Activated T-helper 2 cell treated with anti-CD3 and anti-CD28 coated beads, Interferon-gamma antibody, Interleukin-2, Interleukin-4, amounts not matched to agents 10 μg/mL and 5 μg/mL and 100 μg/mL, durations not matched to agents 14 hours and 24 hours and 36 hours (primary cell): ENCODE measurements around the gene GLI2. TPM values are rescaled to one million over a fixed set of nuclear protein-coding genes. Genes with fewer than 3 reads are reported as not detected.

Experiments
- DNase-seq: peaks from one replicate; pipeline ENCODE4 v3.0.0; 2021; ENCODE audit warnings: low spot score
- H3K27ac Mint-ChIP-seq: one replicate; pipeline ENCODE4 v1.8.0; 2021; ENCODE audit warnings: mixed read lengths
- H3K27me3 Mint-ChIP-seq: one replicate; pipeline ENCODE4 v1.8.0; 2021; ENCODE audit warnings: low read depth, mixed read lengths
- H3K36me3 Mint-ChIP-seq: one replicate; pipeline ENCODE4 v1.8.0; 2021; ENCODE audit warnings: low read depth, mixed read lengths
- H3K4me1 Mint-ChIP-seq: one replicate; pipeline ENCODE4 v1.8.0; 2021; ENCODE audit warnings: low read depth, mixed read lengths
- H3K4me3 Mint-ChIP-seq: one replicate; pipeline ENCODE4 v1.8.0; 2021; ENCODE audit warnings: low read depth, mild to moderate bottlenecking, moderate library complexity, mixed read lengths
- H3K9me3 Mint-ChIP-seq: one replicate; pipeline ENCODE4 v1.8.0; 2021; ENCODE audit warnings: mixed read lengths
- intact Hi-C: fragments of 100-400 bp; cut with micrococcal nuclease; formaldehyde crosslinking; loops from one replicate; pipeline ENCODE4 v1.15.1; 2023
- total RNA-seq: library from RNA; stranded (reverse); gene quantifications from 2 replicates; pipeline ENCODE4 v1.2.3, GENCODE V29; 2022

Gene GLI2
- total RNA-seq, 1 donor from 2014 or later, result 0.07 TPM

- DNase-seq, result no peak
- no peak overlapping the region for H3K27ac Mint-ChIP-seq
- intact Hi-C loops, result no loop called here
- H3K4me1 Mint-ChIP-seq, result no peaks in the 10 kb centered on the region
- no peaks in the 10 kb centered on the region for H3K36me3 Mint-ChIP-seq
- no peak overlapping the region for H3K4me3 Mint-ChIP-seq
- no peaks in the 10 kb centered on the region for H3K9me3 Mint-ChIP-seq
- H3K27me3 Mint-ChIP-seq, result no peaks in the 10 kb centered on the region
These were observed 39.0 kb downstream of the GLI2 start for GRCh38 chr2:120774557-120775160.

- DNase-seq, result no peak
- H3K36me3 Mint-ChIP-seq, result no peaks in the 10 kb centered on the region
- H3K4me1 Mint-ChIP-seq, result no peaks in the 10 kb centered on the region
- no peaks in the 10 kb centered on the region for H3K9me3 Mint-ChIP-seq
- no peak overlapping the region for H3K27ac Mint-ChIP-seq
- no peak overlapping the region for H3K4me3 Mint-ChIP-seq
- intact Hi-C loops, result no loop called here
- H3K27me3 Mint-ChIP-seq, result no peaks in the 10 kb centered on the region
These were observed 39.5 kb downstream of the GLI2 start for GRCh38 chr2:120775194-120775593.

GRCh38 chr2:120775801-120776589 is 40.3 kb downstream of the GLI2 start:
- Mint-ChIP-seq H3K9me3 (no peaks in the 10 kb centered on the region), H3K27ac (no peak overlapping the region), H3K4me1 (no peaks in the 10 kb centered on the region), H3K4me3 (no peak overlapping the region), H3K36me3 (no peaks in the 10 kb centered on the region), H3K27me3 (no peaks in the 10 kb centered on the region)
- no peak for DNase-seq
- intact Hi-C loops, result no loop called here

- Mint-ChIP-seq H3K4me3 (no peak overlapping the region), H3K4me1 (no peaks in the 10 kb centered on the region), H3K27me3 (no peaks in the 10 kb centered on the region), H3K9me3 (no peaks in the 10 kb centered on the region), H3K27ac (no peak overlapping the region), H3K36me3 (no peaks in the 10 kb centered on the region)
- intact Hi-C loops, result no loop called here
- DNase-seq, result no peak
These were observed 41.0 kb downstream of the GLI2 start for GRCh38 chr2:120776649-120777048.

GRCh38 chr2:120777170-120777751 is 41.6 kb downstream of the GLI2 start:
- H3K9me3 Mint-ChIP-seq, result no peaks in the 10 kb centered on the region
- no peak overlapping the region for H3K27ac Mint-ChIP-seq
- no peaks in the 10 kb centered on the region for H3K4me1 Mint-ChIP-seq
- intact Hi-C loops, result no loop called here
- H3K27me3 Mint-ChIP-seq, result no peaks in the 10 kb centered on the region
- H3K4me3 Mint-ChIP-seq, result no peak overlapping the region
- H3K36me3 Mint-ChIP-seq, result no peaks in the 10 kb centered on the region
- no peak for DNase-seq

- intact Hi-C loops, result no loop called here
- Mint-ChIP-seq H3K4me3 (no peak overlapping the region), H3K9me3 (no peaks in the 10 kb centered on the region), H3K4me1 (no peaks in the 10 kb centered on the region), H3K27me3 (no peaks in the 10 kb centered on the region), H3K36me3 (no peaks in the 10 kb centered on the region), H3K27ac (no peak overlapping the region)
- no peak for DNase-seq
These were observed 42.1 kb downstream of the GLI2 start for GRCh38 chr2:120777787-120778186.

- peaks cover 2% of the 10 kb centered on the region for H3K4me1 Mint-ChIP-seq
- no peaks in the 10 kb centered on the region for H3K36me3 Mint-ChIP-seq
- no peaks in the 10 kb centered on the region for H3K9me3 Mint-ChIP-seq
- DNase-seq, result no peak
- no peak overlapping the region for H3K4me3 Mint-ChIP-seq
- no peaks in the 10 kb centered on the region for H3K27me3 Mint-ChIP-seq
- no peak overlapping the region for H3K27ac Mint-ChIP-seq
- intact Hi-C loops, result no loop called here
These were observed 42.6 kb downstream of the GLI2 start for GRCh38 chr2:120778244-120778643.

GRCh38 chr2:120779781-120780283 is 44.2 kb downstream of the GLI2 start:
- no peaks in the 10 kb centered on the region for H3K27me3 Mint-ChIP-seq
- DNase-seq, result no peak
- no peaks in the 10 kb centered on the region for H3K9me3 Mint-ChIP-seq
- intact Hi-C loops, result no loop called here
- H3K36me3 Mint-ChIP-seq, result no peaks in the 10 kb centered on the region
- peaks cover 3% of the 10 kb centered on the region for H3K4me1 Mint-ChIP-seq
- no peak overlapping the region for H3K4me3 Mint-ChIP-seq
- H3K27ac Mint-ChIP-seq, result no peak overlapping the region

- H3K27me3 Mint-ChIP-seq, result no peaks in the 10 kb centered on the region
- no peaks in the 10 kb centered on the region for H3K9me3 Mint-ChIP-seq
- DNase-seq, result no peak
- no peaks in the 10 kb centered on the region for H3K36me3 Mint-ChIP-seq
- peaks cover 3% of the 10 kb centered on the region for H3K4me1 Mint-ChIP-seq
- H3K4me3 Mint-ChIP-seq, result no peak overlapping the region
- intact Hi-C loops, result no loop called here
- H3K27ac Mint-ChIP-seq, result no peak overlapping the region
These were observed 44.7 kb downstream of the GLI2 start for GRCh38 chr2:120780402-120780801.

- Mint-ChIP-seq H3K9me3 (no peaks in the 10 kb centered on the region), H3K4me1 (peaks cover 3% of the 10 kb centered on the region), H3K36me3 (no peaks in the 10 kb centered on the region), H3K27ac (no peak overlapping the region), H3K4me3 (no peak overlapping the region), H3K27me3 (no peaks in the 10 kb centered on the region)
- intact Hi-C loops, result no loop called here
- no peak for DNase-seq
These were observed 47.7 kb downstream of the GLI2 start for GRCh38 chr2:120783371-120783791.

- H3K27ac Mint-ChIP-seq, result no peak overlapping the region
- no peaks in the 10 kb centered on the region for H3K9me3 Mint-ChIP-seq
- no peaks in the 10 kb centered on the region for H3K27me3 Mint-ChIP-seq
- no peak for DNase-seq
- H3K4me1 Mint-ChIP-seq, result peaks cover 3% of the 10 kb centered on the region
- intact Hi-C loops, result no loop called here
- H3K36me3 Mint-ChIP-seq, result no peaks in the 10 kb centered on the region
- no peak overlapping the region for H3K4me3 Mint-ChIP-seq
These were observed 48.3 kb downstream of the GLI2 start for GRCh38 chr2:120783969-120784372.
